ENCODE measurements around the gene LIG1. TPM values are rescaled to one million over a fixed set of nuclear protein-coding genes. Genes with fewer than 3 reads are reported as not detected.

The LIG1 gene
- total and polyA plus RNA-seq, 2 of the 13 experiments (the other 11 are each of a cell fraction or from before 2014, with no cell fraction given), result 20.1 to 64.4 TPM

GRCh38 chr19:48102870-48103751 lies 67.0 kb downstream of the LIG1 start (continued):
- TF ChIP-seq PBX2 (CRISPR knock-in tag; IDR thresholded peaks at IDR 0.05), result 0 out of 2 replicates have a peak, but pooled peaks have one; percentile 44
- 0 out of 2 replicates have a peak, but pooled peaks have one; percentile 26 for TF ChIP-seq ZNF274 (CRISPR knock-in tag; IDR thresholded peaks at IDR 0.05)
- peak; percentile 92 for TF ChIP-seq ZNF121 (CRISPR knock-in tag; IDR thresholded peaks at IDR 0.05)
- no peak for TF ChIP-seq TCF12 (IDR thresholded peaks at IDR 0.05)
- no peak for TF ChIP-seq TCF12 (CRISPR knock-in tag; IDR thresholded peaks at IDR 0.05)
- TF ChIP-seq EEA1 (CRISPR knock-in tag; IDR thresholded peaks at IDR 0.05; ENCODE audit: borderline replicate concordance), result no peak
- 0 out of 2 replicates have a peak, but pooled peaks have one; percentile 51 for TF ChIP-seq ZNF598 (CRISPR knock-in tag; IDR thresholded peaks at IDR 0.05; ENCODE audit: borderline replicate concordance)
- TF ChIP-seq ZNF331 (CRISPR knock-in tag; IDR thresholded peaks at IDR 0.05), result 0 out of 2 replicates have a peak, but pooled peaks have one; percentile 11
- 0 out of 2 replicates have a peak, but pooled peaks have one; percentile 72 for TF ChIP-seq ZNF567 (CRISPR knock-in tag; IDR thresholded peaks at IDR 0.05; ENCODE audit: borderline replicate concordance)
- 0 out of 2 replicates have a peak, but pooled peaks have one; percentile 12 for TF ChIP-seq GATAD2A (CRISPR knock-in tag; IDR thresholded peaks at IDR 0.05)
- 0 out of 2 replicates have a peak, but pooled peaks have one; percentile 49 for TF ChIP-seq ZSCAN25 (CRISPR knock-in tag; IDR thresholded peaks at IDR 0.05)
- TF ChIP-seq ZSCAN30 (CRISPR knock-in tag; IDR thresholded peaks at IDR 0.05), result no peak
- no peak for TF ChIP-seq NCOA2 (CRISPR knock-in tag; IDR thresholded peaks at IDR 0.05)
- TF ChIP-seq SMAD3 (CRISPR knock-in tag; IDR thresholded peaks at IDR 0.05), result no peak
- 0 out of 2 replicates have a peak, but pooled peaks have one; percentile 30 for TF ChIP-seq MEIS2 (CRISPR knock-in tag; IDR thresholded peaks at IDR 0.05)
- 0 out of 2 replicates have a peak, but pooled peaks have one; percentile 49 for TF ChIP-seq ZNF501 (CRISPR knock-in tag; IDR thresholded peaks at IDR 0.05)
- TF ChIP-seq ZFP82 (CRISPR knock-in tag; IDR thresholded peaks at IDR 0.05; ENCODE audit: borderline replicate concordance), result no peak
- no peak for TF ChIP-seq ZNF772 (CRISPR knock-in tag; IDR thresholded peaks at IDR 0.05)
- TF ChIP-seq THAP11 (CRISPR knock-in tag; IDR thresholded peaks at IDR 0.05), result peak; percentile 58; the same call in 1 of the 2 replicates
- no peak for TF ChIP-seq ZNF280D (CRISPR knock-in tag; IDR thresholded peaks at IDR 0.05)
- no peak for TF ChIP-seq SRSF1 (optimal IDR thresholded peaks at IDR 0.05; ENCODE audit: low read depth, low read length)
- TF ChIP-seq ZNF30 (CRISPR knock-in tag; IDR thresholded peaks at IDR 0.05), result no peak
- TF ChIP-seq, protein P1, sequence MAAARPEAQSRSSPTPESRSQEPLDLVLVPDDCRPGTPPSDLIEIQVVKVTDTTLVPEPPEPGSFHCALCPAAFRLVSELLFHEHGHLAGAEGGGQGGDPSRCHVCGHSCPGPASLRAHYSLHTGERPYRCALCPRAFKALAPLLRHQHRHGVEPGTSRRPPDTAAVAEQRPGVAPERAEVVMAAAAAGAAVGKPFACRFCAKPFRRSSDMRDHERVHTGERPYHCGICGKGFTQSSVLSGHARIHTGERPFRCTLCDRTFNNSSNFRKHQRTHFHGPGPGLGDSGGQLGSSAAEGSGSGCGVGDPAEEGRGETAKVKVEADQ (CRISPR knock-in tag; IDR thresholded peaks at IDR 0.05; ENCODE audit: borderline replicate concordance), result 0 out of 2 replicates have a peak, but pooled peaks have one; percentile 47
